GM12801 (cell line): ENCODE results near the gene JAK1.

Experiments used
- CTCF ChIP-seq: IDR thresholded peaks from one replicate; pipeline ENCODE4 v1.5.1; 2011; ENCODE audit warnings: control low read depth; ENCODE audit not compliant: insufficient read length; ENCODE audit errors: extremely low read depth

The JAK1 gene

GRCh38 chr1:64934115-64934877, 32.1 kb downstream of the JAK1 start:
- no peak for TF ChIP-seq CTCF

DNA sequence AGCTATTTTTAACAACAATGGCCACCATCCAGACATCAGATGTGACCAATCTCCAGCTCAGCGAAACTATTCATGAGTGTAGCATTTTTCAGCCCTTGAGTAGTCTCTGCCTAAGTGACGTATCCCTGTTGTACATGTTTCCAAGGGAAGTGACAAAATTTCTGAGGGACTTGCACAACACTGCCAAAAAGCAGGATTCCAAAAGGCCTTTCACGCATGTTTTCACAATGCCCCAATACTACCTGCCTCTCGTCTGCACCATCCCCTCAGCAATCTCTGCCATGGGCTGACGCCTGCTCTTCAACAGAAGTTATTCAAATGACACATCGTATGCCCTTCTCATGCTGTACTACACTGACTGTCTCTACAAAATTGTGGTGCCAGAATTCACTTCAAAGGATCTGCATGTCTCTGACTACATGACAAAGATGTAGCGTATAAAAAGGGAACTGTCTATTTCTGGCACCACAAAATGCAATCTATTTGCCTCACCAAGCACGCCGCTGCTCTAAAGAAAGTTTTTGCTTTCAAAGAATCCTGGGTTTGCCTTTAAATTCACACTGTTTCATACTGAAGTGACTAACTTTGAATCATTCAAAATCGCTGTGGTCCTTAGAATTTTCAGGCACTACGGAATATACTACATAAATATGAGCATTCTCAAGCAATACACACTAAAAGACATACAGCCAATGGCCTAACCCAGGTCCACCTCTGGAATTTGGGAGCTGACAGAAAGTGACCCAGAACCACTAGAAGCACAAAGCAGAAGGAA, 32.9 kb downstream of the JAK1 start:
- TF ChIP-seq CTCF, result no peak

DNA sequence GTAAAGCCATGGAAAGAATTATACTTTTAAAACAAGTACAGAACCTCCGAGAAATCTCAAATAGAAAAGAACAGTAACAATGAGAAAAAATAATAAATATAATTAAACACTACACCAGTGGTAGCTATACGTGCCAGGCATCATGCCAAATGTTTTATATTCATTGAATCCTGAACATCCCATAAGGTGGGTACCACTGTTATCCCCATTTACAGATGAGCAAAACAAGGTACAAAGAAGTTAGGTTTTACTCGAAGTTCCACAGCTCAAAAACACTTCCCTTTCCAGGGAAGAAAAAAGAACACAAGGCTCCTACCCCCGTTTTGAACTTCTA, 33.4 kb downstream of the JAK1 start:
- no peak for TF ChIP-seq CTCF

GRCh38 chr1:64929221-64929620, 37.1 kb downstream of the JAK1 start:
- TF ChIP-seq CTCF, result no peak

GRCh38 chr1:64928325-64928724, 38.0 kb downstream of the JAK1 start:
- no peak for TF ChIP-seq CTCF

DNA sequence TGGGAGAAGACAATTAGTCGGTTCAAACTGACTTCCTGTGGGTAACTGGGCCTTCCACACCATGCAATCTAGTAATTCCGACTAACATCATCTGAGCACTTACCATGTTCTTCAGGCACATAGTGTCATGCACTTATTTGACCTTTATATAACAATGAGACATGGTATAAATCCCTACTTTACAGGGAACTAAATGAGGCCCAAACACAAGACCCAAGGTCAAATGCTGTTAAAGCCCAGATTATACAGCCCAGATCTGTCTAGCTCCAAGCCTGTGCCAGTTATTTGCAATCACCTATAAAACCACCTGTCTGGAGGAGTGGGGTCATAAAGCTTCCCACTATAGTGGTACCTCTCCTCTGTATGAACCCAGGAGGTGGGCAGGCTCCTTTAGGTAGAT, 40.8 kb downstream of the JAK1 start:
- TF ChIP-seq CTCF, result no peak

DNA sequence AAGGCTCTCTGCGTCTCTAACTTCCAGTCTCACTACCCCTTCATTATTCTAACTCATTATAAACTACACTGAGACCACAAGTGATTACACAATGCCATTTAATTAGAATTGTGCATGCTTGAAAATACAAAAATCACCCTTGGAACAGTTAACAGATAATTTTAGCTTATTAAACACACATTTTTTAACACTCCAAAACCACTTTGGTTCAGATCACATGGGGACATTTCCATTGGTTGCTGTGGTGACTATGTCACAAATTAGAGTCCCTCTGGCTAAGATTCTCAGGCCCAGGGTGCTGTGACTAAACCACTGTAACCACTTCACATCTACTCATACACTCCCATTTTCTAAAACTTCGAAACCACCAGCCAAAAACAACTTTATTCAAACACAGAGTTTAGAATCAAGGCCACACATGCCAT, 43.0 kb downstream of the JAK1 start:
- no peak for TF ChIP-seq CTCF
